HL-60 (cell line): ENCODE measurements around the gene IRS1.

Source experiments
- CTCF ChIP-seq: IDR thresholded peaks from one replicate; pipeline ENCODE4 v1.5.1; 2011; ENCODE audit warnings: low read length, control low read depth, inconsistent platforms; ENCODE audit not compliant: insufficient read depth
- REST ChIP-seq: IDR thresholded peaks from 2 replicates; pipeline ENCODE4 v1.6.1; 2012; ENCODE audit warnings: low read depth; ENCODE audit not compliant: insufficient replicate concordance

- no peak for TF ChIP-seq CTCF
- no peak for TF ChIP-seq REST
Observed at GRCh38 chr2:226712941-226713340, 86.7 kb downstream of the IRS1 start.
